Renal cortical epithelial cell (primary cell): Measurements from ENCODE around the gene TMEM239. TPM values are rescaled to one million over a fixed set of nuclear protein-coding genes. Genes with fewer than 3 reads are reported as not detected.
"Not testable (repeated sequence)": the region's sequence is repeated elsewhere in the genome, so short reads cannot be mapped to it uniquely, and the experiment has no call there.

Experiments used
- DNase-seq: peaks from one replicate; pipeline ENCODE4 v3.0.0-alpha.2; 2011; ENCODE audit warnings: low read depth
- total RNA-seq: library from RNA; depleted of rRNA; stranded (reverse); fragments of >200 nt; gene quantifications from 2 replicates; pipeline ENCODE4 v1.2.3, GENCODE V29; 2014

Gene TMEM239
- total RNA-seq, 1 donor from 2014 or later = not detected

DNA sequence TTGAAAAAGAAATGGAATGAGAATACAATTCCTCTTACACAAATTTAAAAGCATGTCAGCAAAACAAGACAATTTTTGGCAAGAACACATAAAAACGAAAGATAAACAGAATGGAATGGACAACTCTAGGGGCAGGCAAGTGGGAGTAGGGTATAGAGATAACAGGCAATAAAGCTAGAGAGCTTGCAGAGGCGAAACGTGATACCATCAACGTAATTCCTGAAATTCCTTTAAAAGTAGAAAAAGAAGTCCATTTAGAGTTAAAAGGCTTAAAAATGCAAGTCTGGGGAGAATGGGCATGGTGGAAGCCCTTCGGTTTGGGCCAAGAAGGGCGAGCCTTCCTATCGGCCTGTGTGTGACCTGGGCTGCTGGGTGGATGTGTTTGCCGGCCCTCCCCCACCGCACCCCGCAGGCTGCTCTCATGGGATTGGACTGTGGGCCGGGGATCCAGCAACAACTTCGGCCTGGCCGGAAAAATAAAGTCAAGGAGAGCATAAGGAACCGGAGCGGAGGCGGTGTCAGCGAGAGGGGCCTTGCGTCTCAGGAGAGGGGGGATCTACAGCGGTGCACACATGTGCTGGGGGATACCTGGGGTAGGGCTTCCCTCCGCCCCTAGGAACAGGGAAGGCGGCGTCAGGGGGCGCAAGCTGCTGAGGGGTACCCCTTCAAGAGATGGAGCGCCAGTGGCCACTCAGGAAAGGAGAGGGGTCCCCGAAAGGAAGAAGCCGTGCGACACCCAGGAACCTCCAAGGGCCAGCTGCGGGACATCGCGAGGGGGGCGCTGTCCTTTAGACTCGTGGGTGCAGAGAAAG is 4.1 kb downstream of the TMEM239 start:
- no peak for DNase-seq

DNA sequence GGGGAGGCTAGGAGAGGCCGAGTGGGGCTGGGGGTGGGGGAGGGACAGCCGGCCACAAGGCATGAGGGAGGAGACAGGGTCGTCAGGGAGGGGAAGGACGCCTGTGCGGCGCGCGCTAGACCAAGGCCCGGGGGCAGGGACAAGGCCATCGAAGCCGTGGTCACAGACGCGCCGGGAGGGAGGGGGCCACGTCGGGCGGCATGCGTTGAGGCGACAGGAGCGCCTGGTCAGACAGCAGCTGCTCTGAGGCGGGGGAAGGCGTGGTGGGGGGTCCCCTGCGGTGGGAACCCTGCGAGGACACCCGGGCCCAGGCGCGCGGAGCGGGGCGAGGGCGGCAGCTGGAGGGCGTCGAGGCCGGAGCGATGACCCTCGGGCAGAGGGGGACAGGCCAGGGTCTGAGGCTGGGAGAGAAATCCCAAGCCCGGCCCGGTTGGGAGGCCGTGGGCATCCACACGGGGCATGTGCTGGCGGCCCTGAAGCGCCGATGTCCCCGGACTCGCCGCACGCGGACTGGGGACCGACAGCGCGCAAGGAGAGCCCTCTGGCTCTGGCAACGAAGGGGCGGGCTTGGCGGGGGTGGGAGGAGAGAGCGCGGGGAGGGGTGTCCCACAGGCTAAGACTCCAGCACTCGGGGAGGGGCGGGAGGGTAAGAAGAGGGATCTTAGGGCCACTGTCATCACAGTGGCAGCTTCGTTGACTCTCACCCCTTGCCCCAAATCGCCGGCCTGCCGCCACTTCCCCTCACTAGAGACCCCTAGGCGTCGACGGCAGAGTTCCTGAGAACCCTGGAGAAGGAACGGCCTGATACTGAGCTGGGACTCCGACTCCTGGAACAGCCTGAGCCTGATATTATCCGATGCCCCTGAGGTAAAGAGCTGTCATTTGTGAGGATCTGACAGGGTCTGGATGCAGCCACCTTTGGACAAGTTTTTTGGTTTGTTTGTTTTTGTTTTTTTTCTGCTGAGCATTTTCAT is 5.0 kb downstream of the TMEM239 start:
- no peak for DNase-seq

DNA sequence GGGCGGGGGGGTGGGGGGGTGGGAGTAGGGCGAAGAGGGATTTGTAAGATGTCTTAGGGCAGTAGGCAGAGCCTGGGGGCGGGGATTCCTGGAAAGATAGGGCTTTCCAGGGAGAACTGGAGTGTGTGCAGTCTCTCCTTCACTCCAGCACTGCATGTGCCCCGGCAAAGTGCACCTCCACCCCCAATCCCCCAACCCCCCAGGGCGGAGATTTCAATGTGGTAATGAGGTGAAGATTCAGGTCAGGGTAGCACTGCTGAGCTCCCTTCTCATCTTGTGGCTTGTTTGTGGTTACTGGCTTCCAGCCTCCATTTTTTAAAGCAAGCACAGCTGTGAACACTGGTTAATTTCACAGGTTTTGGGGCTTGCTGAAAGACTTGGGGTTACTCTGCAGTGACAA is 5.9 kb downstream of the TMEM239 start:
- peak; percentile 38 for DNase-seq

DNA sequence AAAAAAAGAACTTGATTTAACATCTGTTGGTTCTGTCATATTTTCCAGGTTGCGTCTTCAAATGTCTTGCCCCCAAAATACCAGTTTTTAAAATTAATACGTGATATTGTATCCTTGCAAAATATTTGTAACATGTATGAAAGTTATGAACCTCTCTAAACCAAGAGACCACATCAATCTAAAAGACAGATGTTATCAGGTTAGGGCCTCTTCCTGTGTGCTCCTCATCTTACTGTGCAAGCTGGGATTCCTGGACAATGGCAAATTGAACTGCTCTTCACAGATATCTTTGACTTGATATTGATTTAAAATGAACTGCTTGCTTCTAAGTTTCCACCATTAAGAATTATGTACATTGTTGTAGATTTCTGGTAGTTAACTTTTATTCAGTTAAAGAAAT is 9.6 kb downstream of the TMEM239 start:
- DNase-seq = no peak

DNA sequence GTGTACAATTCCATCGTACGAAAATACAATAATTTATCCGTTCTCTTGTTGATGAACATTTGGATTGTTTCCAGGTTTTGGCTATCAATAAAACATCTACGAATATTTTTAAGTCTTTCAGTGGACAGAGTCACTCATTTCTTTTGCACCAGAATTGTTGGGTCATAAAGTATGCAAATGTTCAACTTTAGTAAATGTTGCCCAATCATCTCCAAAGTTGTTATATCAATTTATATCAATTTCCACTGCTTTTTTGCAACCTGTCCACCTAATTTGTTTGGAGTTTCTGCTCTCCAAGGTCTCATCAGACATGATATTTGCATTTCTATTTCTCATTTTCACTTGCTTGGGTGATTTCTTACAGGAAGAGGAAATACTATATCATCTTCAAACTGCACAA is 10.5 kb downstream of the TMEM239 start:
- DNase-seq = no peak

DNA sequence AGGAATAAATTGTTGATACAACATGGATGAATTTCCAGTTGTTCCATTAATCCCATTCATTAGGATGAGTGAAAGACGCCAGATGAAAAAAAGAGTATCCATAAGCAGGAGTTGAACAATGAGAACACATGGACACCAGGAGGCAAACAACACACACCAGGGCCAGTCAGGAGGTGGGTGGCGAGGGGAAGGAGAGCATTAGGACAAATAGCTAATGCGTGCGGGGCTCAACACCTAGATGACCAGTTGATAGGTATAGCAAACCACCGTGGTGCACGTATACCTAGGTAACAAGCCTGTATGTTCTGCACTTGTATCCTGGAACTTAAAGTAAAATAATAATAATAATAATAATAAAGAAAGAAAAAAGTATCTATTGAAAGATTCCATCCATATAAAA is 13.2 kb downstream of the TMEM239 start:
- DNase-seq = no peak

DNA sequence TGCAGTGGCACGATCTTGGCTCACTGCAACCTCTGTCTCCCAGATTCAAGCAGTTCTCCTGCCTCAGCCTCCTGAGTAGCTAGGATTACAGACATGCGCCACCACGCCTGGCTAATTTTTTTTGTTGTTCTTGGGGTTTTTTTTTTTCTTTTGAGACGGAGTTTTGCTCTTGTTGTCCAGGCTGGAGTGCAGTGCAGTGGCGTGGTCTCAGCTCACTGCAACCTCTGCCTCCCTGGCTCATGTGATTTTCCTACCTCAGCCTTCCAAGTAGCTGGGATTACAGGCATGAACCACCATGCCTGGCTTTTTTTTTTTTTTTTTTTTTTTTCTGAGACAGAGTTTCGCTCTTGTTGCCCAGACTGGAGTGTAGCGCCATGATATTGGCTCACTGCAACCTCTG is 15.0 kb downstream of the TMEM239 start:
- not testable (repeated sequence) for DNase-seq

DNA sequence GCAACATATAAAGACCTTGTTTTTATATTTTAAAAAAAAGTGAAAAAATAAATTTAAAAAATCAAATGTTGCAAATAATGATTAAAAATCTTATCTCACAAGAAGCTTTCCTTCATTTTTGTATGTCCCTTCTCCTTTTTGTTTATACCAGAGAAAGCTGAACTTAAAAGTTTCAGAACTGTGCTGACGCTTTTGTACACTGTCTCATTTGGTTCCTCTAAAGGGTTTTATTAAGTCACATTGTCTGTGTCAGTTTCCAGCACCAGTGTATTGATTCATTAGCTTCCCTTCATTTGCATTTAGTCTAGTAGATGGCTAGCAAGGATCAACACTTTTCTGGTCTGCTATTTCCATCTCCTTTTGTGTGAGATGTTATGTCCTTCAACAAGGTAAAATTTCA is 17.6 kb downstream of the TMEM239 start:
- DNase-seq = no peak

DNA sequence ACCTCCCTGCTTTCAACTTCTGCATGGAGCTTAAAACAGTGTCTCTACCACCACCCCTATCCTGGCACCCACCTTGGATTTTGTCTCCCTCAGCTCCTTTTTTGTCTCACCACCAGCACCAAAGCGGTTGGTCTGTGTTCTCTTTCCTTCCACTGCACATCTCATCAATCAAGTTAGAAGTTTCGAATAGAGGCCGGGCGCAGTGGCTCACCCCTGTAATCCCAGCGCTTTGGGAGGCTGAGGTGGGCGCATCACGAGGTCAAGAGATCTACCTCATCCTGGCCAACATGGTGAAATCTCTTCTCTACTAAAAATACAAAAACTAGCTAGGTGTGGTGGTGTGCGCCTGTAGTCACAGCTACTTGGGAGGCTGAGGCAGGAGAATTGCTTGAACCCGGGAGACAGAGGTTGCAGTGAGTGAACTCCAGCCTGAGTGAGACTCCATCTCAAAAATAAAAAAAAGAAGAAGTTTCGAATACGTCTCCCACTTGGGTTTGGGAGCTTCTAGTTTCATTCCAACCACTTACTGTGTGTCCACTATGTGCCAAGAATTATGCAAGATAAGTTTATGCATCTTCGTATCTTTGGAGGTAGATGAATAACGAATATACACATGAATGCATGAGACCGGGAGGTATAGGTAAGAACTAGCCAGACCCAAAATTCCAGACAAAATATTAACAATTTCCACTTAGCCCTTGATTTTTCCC is 18.4 kb downstream of the TMEM239 start:
- DNase-seq = no peak

DNA sequence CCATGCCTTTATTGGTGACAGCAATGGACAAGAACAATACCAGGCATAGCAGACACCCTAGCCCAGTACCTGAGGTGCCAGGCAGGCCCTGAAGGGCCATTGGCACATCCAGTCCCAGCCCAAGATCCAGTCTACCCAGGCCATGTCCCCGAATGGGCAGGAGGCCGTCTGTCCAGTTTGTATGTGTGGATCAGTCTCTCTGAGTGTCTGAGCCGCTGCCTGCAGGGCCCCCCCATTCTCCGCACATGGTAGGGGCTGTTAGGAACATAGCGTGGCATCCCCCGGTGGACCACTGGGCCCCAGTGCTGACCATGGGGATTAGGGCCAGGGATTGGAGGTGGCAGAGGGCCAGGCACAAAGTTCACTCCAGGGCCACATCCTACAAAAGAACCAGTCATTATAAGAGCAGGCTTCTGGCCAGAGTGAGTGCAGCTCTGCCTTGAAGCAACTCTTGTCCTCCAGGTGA is 19.2 kb downstream of the TMEM239 start:
- no peak for DNase-seq

DNA sequence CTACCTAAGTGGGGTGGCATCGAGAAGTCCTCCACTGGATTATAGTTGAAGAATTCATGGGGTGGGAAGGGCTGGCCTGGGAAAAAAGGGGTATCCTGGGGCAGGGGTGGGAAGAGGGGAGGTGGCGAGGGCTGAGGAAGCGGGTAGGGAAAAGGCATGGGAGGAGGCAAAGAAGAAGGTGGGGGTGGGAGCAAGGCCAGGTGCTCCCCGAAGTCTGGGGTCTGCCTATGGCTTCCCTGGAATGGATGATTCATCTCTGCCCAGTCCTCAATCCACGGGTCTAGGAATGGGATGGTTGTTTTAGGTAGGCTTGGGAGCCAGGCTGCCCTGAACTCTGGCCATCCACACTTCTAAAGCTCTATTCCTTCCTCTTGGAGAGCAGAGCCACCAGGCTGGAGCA is 19.9 kb downstream of the TMEM239 start:
- DNase-seq = no peak

DNA sequence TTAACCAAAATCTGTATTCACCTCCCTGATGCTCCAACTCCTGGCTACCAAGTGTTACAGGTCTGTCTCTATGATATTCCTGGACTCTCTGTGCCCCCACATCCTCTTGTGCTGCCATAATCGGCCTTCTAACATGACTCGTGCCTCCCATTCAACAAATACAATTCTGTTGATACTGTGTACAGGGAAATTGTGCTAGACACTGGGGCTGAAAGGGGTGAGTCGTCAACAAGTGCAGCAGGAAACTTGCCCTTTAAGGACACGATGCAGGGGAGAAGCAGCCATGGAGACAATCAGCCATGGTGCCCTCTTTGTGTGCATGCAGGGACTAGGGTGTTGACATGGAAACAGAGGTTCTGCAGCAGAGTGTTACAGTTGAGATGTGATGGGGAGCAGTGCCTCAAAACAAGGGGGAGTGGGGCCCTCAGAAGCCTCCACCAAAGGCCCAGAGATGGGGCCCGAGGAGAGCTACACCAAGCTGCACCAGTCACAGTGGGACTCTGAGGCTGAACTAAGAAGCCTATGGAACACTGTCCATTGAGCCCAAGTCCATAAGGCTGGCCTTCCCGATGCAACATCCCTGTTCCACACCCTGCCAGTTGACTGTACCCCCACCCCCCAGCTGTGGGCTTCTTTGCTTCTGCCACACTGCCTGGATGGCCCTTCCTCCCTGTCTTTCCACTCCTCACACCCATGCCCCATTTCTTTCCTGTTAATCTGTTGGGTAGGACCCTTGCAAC is 21.2 kb downstream of the TMEM239 start:
- no peak for DNase-seq

DNA sequence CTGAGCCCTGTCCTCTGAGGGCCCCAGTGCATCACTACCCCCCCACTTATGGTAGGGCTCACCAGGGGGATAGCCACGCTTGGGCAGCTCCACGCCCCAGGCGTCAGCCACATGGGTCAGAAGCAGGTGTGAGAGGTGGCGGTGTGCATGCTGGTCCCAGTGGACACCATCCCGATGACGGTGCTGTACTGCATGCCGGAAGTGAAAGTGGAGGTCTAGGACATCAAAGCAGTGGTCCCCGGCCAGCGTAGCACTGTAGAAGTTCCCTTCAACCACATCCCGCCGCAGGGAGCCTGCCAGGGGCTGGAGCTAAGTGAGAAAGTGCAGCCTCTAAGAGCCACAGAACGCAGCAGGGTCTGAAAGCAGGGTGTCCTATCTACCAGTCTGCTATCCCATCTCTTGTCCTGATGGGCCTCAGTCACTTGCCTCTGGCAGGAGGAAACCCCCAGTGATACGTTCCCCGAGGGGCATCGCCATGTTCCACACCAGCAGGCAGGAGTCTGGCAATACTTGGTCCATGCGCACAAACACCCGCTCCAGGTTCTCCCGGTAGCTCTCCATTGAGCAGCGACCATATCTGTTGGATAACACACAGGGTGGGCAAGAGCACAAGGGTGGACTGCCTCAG is 22.1 kb downstream of the TMEM239 start:
- no peak for DNase-seq

DNA sequence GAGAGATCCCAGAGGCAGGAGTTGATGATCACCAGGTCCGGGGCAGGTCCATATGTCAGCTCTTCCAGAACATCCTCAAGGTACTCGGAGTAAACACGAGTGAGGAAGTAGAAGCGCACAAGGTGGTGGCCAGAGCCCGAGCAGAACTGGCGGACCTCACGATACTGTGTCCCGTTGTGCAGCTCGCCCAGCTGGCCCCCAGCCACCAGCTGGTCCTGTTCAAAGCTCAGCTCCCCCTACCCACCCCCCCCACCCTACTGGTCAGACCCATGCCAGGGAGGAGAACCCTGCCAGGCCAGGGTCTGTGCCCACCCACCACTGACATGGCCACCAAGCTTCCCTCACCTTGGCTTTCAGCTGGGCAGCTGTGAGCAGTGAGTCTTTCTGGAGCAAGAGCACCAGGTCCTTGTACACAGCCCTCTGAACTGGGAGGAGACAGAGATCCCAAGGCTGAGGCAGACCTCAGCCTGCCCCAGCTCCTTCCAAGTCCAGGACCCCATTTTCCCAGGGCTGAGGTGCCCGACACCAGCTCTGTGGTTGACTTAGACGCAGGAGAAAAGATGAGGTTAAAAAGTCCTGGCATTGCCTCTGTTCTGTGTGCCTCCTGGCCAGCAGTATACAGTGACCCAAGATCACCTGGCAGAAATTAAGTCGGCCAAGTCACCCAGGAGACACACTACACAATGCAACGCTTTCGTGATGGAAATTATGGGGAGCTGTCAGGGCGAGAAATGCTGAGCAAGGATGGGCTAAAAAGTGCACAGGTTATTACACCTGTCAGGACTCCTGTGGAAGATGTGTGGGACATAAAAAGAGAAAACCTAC is 22.9 kb downstream of the TMEM239 start:
- no peak for DNase-seq

DNA sequence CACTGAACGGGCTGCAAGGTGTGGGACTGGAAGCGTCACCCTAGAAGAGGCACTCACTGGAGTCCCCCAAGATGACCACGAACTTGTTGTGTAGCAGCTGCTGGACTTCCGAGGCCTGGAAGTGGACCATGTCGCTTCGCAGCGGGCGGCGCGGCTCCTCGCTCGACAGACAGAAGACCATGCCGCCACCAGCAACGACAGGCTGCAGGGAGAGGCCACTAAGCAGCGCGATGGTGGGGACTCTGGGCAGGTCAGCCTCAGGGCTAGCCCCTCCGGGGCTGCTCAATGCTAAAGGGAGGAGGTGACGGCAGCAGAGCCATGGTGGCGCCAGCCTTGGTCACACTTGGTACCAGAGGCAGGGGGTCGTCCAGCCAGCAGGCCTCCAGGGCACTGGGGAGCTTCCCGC is 23.6 kb downstream of the TMEM239 start:
- DNase-seq = no peak

DNA sequence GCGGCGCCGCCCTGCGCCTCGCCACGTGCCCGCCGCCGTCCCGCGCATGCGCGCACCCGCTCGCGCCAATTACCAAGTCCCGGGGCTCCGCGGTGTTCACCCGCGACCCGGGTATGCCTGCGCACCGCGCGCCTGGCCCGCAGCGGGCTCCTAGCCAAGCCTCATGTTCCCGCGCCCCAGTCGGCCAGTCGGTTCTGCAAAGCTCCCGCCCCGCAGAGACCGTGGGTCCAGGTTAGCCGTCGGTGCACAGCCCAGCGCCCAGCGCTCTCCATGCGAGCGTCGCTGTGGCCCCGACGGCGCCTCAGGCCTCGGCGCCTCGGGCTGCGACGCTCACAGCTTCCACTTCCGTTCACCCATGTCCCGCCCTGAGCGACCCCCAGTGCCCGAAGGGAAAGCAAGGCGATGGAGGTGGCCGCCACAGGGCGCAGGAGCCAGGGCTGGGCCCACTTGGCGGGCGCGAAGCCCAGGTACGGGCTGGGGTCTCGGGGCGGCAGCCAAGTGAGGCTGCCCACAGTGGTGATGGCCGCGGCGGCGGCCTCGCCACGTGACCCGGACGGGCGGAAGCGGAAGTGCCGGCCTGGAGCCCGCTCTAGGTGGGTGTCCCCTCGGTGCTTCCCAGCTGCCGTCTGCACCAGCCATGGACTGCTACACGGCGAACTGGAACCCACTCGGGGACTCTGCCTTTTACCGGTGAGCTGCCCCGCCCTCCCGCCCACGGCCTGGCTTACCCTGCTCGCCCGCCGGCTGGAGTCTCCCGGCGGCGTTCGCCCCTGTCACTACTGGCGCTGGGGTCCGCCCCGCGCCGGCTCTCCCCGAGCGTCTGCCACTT is 24.2 kb downstream of the TMEM239 start, which contains the start of the genes PCED1A and VPS16:
Gene PCED1A, minus strand, starts transcription at position 518 of the 829 bp plus-strand sequence. CDS start 743 bp downstream, outside the sequence.
Gene VPS16, plus strand, starts transcription at position 608 of the 829 bp plus-strand sequence. Its CDS starts 30 bp downstream, at position 638.
- DNase-seq = peak; percentile 58

DNA sequence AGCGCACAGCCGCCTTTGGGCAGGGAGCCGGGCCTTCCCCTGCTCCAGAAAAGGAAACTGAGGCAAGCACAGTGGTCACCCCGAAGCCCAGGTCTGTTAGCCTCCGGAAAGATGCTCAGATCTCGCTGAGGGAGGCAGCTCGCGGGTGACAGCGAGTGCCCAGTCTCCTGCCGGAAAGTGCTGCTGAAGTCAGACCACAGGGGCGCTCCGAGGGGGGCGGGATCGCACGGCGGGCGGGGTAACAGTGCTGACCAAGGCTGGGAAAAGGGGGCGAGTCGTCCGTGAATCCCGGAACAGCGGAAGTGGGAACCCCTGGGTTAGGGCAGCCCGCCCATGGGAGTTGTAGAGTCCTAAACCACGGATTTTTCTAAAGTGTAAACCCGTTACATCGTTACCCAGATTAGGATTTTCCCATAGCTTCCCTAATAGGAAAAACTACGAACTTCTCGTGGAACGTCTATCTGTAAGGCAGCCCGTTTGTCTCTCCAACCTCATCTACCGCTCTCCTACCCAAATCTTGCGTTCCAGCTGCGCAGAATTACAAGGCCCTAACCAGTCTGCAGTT is 24.9 kb downstream of the TMEM239 start:
- peak; percentile 15 for DNase-seq

DNA sequence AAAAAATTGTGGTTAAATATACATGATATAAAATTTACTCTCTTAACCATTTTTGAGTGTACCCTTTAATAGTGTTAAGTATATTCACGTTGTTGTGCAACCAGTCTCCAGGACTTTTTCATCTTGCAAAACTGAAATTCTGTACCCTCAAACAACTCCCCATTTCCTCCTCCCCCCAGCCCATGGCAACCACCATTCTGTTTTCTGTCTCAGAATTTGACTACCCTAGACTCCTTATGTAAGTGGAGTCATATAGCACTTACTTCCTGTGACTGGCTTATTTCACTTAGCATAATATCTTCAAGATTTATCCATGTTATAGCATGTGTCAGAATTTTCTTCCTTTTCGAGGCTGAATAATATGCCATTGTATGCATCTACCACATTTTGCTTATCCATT is 29.4 kb downstream of the TMEM239 start:
- DNase-seq = no peak
